Panc1 (cell line): Measurements from ENCODE around the gene GLIS1. TPM values are rescaled to one million over a fixed set of nuclear protein-coding genes. Genes with fewer than 3 reads are reported as not detected.

Source experiments
- ATAC-seq: fragments of 200-7000 bp; cut with Tn5 transposase; 2 replicates; pipeline ENCODE4 v1.9.1; 2020; ENCODE audit warnings: mild to moderate bottlenecking, moderate library complexity
- BruUV-seq: library from RNA; stranded (reverse); fragments of 400-500 nt; replicated peaks from 2 replicates; lab custom pipeline; 2021; lab: Mats Ljungman, UMichigan
- CTCF ChIA-PET: fragments of 300-600 bp; sonication (Branson Sonifier 250); formaldehyde crosslinking; loops from one replicate; lab custom pipeline; 2022; ENCODE audit warnings: antibody characterized with exemption; lab: Charles Lee
- POLR2A ChIA-PET: fragments of 300-600 bp; sonication (Branson Sonifier 250); formaldehyde crosslinking; loops from one replicate; lab custom pipeline; 2022; ENCODE audit warnings: antibody characterized with exemption; lab: Charles Lee
- DNase-seq: peaks from one replicate; pipeline ENCODE4 v3.0.0-alpha.2; 2010; ENCODE audit warnings: low read depth, low spot score
- H3K27ac ChIP-seq: 2 replicates; pipeline ENCODE4 v1.5.1; 2011; ENCODE audit warnings: mild to moderate bottlenecking, low read length, inconsistent platforms
- H3K27me3 ChIP-seq: fragments of 200-500 bp; sonication (Bioruptor generic); 2 replicates; pipeline ENCODE4 v1.6.0; 2014; ENCODE audit warnings: low read length, inconsistent platforms; ENCODE audit not compliant: control insufficient read depth, insufficient read depth
- H3K36me3 ChIP-seq: fragments of 200-500 bp; sonication (Bioruptor generic); 2 replicates; pipeline ENCODE4 v1.5.1; 2014; ENCODE audit warnings: inconsistent platforms, mild to moderate bottlenecking, low read length, moderate library complexity; ENCODE audit not compliant: control insufficient read depth, insufficient read depth
- H3K4me1 ChIP-seq: 2 replicates; pipeline ENCODE4 v1.5.1; 2011; ENCODE audit warnings: inconsistent platforms, mild to moderate bottlenecking, low read length, moderate library complexity; ENCODE audit not compliant: control insufficient read depth, insufficient read depth
- H3K4me3 ChIP-seq, 2 experiments: 2 replicates each; pipeline ENCODE4 v1.5.1; 2011 to 2012; ENCODE audit warnings: low read depth in 2 of 2, low read length in 2 of 2, mild to moderate bottlenecking in 2 of 2, inconsistent platforms in 1 of 2, moderate library complexity in 1 of 2
- H3K9me3 ChIP-seq: fragments of 200-500 bp; sonication (Bioruptor generic); 2 replicates; pipeline ENCODE4 v1.5.1; 2014; ENCODE audit warnings: low read depth, mild to moderate bottlenecking, inconsistent platforms, low read length, moderate library complexity; ENCODE audit not compliant: control insufficient read depth, insufficient read depth
- POLR2AphosphoS5 ChIP-seq: IDR thresholded peaks from 2 replicates; pipeline ENCODE4 v1.6.1; 2012; ENCODE audit warnings: mild to moderate bottlenecking, low read depth, low read length, moderate library complexity
- REST ChIP-seq, 2 experiments: IDR thresholded peaks; 2 replicates each; pipeline ENCODE4 v1.6.1; 2011 to 2012; ENCODE audit warnings: low read depth in 2 of 2, control low read depth in 1 of 2, low read length in 1 of 2, mild to moderate bottlenecking in 1 of 2, moderate library complexity in 1 of 2; ENCODE audit not compliant: insufficient read depth in 1 of 2
- SIN3A ChIP-seq: IDR thresholded peaks from 2 replicates; pipeline ENCODE4 v1.6.1; 2012; ENCODE audit warnings: low read depth, mild to moderate bottlenecking, low read length, moderate library complexity, borderline replicate concordance; ENCODE audit not compliant: insufficient read depth
- TCF7L2 ChIP-seq: IDR thresholded peaks from 2 replicates; pipeline ENCODE4 v1.6.1; 2011; ENCODE audit warnings: mild to moderate bottlenecking, low read depth, low read length, inconsistent platforms
- in situ Hi-C: cut with HindIII; loops from 2 replicates; pipeline ENCODE4 v1.10.0; 2016; ENCODE audit warnings: low sequenced_read_pairs, low pct_unique_long_range_greater_than_20kb
- intact Hi-C: fragments of 100-400 bp; cut with micrococcal nuclease; formaldehyde crosslinking; loops from one replicate; pipeline ENCODE4 v1.10.0; 2022; ENCODE audit not compliant: unreplicated experiment
- total RNA-seq: library from RNA; stranded (reverse); gene quantifications from one replicate; pipeline ENCODE4 v1.2.1, GENCODE V29; 2021; ENCODE audit not compliant: unreplicated experiment
- TF ChIP-seq, protein P1 (sequence below): fragments of 450-650 bp; IDR thresholded peaks from 2 replicates; pipeline ENCODE4 v1.5.1; 2017; ENCODE audit warnings: mild to moderate bottlenecking

Gene GLIS1
- total RNA-seq, 1 experiment from 2014 or later: 0.28 TPM

DNA sequence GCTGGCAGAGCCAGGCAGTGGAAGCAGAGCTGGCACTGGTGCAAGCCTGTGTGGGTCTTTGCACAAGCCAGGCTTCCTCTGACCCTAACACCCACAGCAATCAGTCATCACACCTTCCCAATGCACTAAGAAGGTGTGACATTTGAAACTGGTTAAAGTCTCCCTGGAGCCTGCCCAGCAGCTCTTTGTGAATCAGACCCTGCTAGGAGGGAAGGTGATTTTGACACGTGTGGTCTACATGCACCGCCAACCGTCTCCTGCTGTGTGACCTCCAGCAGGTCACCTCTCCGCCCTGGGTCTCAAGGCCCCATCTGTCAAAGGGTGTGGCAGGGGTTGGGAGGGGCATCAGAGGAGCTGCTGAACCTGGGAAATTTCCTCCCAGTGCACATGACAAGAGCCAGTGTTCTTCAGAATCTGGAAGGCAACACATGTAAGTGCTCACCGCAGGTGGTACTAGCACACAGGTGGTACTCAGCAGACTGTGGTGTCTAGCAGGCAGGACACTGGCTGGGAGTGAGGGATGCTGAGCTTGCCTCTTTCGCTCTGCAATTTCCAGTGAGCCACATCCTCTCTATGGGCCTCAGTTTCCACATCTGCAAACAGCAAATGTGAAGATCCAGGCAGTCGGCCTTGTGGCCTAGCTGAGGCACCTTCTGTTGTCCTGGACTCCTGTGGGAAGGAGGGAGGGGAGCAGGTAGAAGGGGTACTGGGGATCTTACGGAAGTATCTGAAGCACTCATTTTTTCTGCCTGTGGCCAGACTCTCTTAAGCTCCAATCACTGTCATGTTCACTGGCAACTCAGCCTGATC lies 156.5 kb downstream of the GLIS1 start:
- H3K27ac ChIP-seq: no peak overlapping the region
- DNase-seq (no peak), ATAC-seq (no peak)
- no peaks in the 10 kb centered on the region for H3K9me3 ChIP-seq
- ChIA-PET CTCF (no interaction called here), POLR2A (interaction anchor here (0.6 kb wide), 1 partner anchor 390 kb away, joined by 4 read pairs; no protein-coding TSS in a partner anchor)
- H3K36me3 ChIP-seq: no peaks in the 10 kb centered on the region
- H3K4me1 ChIP-seq: no peaks in the 10 kb centered on the region
- TF ChIP-seq REST (IDR thresholded peaks at IDR 0.05; ENCODE audit: insufficient read depth in 1 of 2, low read depth in 2 of 2, low read length in 1 of 2) (no peak), SIN3A (no peak), TCF7L2 (no peak), POLR2AphosphoS5 (no peak)
- TF ChIP-seq, protein P1, sequence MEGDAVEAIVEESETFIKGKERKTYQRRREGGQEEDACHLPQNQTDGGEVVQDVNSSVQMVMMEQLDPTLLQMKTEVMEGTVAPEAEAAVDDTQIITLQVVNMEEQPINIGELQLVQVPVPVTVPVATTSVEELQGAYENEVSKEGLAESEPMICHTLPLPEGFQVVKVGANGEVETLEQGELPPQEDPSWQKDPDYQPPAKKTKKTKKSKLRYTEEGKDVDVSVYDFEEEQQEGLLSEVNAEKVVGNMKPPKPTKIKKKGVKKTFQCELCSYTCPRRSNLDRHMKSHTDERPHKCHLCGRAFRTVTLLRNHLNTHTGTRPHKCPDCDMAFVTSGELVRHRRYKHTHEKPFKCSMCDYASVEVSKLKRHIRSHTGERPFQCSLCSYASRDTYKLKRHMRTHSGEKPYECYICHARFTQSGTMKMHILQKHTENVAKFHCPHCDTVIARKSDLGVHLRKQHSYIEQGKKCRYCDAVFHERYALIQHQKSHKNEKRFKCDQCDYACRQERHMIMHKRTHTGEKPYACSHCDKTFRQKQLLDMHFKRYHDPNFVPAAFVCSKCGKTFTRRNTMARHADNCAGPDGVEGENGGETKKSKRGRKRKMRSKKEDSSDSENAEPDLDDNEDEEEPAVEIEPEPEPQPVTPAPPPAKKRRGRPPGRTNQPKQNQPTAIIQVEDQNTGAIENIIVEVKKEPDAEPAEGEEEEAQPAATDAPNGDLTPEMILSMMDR: no peak
- H3K27me3 ChIP-seq: no peaks in the 10 kb centered on the region; the same call in 1 of the 2 replicates
- BruUV-seq: no TSS peak
- in situ Hi-C loops: no loop called here
- no peak overlapping the region for H3K4me3 ChIP-seq
- intact Hi-C loops: no loop called here

DNA sequence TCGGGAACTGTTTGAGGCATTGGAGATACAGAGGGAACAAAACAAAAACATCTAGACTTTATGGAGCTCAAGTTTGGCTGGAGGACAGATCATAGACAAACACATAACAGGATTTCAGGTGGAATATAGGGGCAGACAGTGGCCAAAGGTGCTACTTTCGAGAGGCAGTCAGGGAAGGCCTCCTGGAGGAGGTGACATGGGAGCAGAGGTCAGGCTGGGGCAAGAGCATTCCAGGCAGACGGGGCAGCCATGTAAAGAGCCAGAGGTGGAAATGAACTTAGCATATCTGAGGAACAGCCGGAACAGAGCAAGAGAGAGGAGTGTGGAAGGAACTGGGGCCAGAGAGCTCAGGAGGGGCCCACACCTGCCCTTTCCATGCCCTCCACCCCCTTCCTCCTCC lies 157.5 kb downstream of the GLIS1 start:
- DNase-seq: no peak
- in situ Hi-C loops: no loop called here
- H3K4me3 ChIP-seq: no peak overlapping the region
- H3K27me3 ChIP-seq: no peaks in the 10 kb centered on the region; the same call in 1 of the 2 replicates
- no peaks in the 10 kb centered on the region for H3K9me3 ChIP-seq
- H3K4me1 ChIP-seq: no peaks in the 10 kb centered on the region
- TF ChIP-seq POLR2AphosphoS5 (no peak), SIN3A (no peak), REST (IDR thresholded peaks at IDR 0.05; ENCODE audit: insufficient read depth in 1 of 2, low read depth in 2 of 2, low read length in 1 of 2) (no peak), TCF7L2 (no peak)
- TF ChIP-seq, protein P1: no peak
- POLR2A ChIA-PET: no interaction called here
- no peak overlapping the region for H3K27ac ChIP-seq
- no peak for ATAC-seq
- H3K36me3 ChIP-seq: no peaks in the 10 kb centered on the region
- intact Hi-C loops: no loop called here
- no TSS peak for BruUV-seq
- CTCF ChIA-PET: no interaction called here
